HEK293 (cell line): ENCODE data around the gene SAMHD1.

Experiments
- CTCF ChIA-PET: fragments of 350-600 bp; formaldehyde crosslinking; extraction: SDS; loops from one replicate; lab custom pipeline; 2021; ENCODE audit warnings: antibody characterized with exemption; lab: Yijun Ruan, JAX
- POLR2A ChIA-PET: fragments of 300-600 bp; formaldehyde crosslinking; extraction: SDS; loops from one replicate; lab custom pipeline; 2020; ENCODE audit warnings: antibody characterized with exemption, inconsistent platforms; lab: Yijun Ruan, JAX
- H3K27ac ChIP-seq: fragments of 200-500 bp; sonication (Bioruptor generic); 2 replicates; pipeline ENCODE4 v1.5.1; 2014; ENCODE audit warnings: low read depth, low read length, control low read depth, inconsistent platforms; ENCODE audit errors: extremely low read depth
- H3K36me3 ChIP-seq, 2 experiments: fragments of 200-500 bp in 1 of 2; sonication (Bioruptor generic) in 1 of 2; 1 replicate in 1 of 2; 2 replicates in 1 of 2; pipeline ENCODE4 v1.5.1; 2014 to 2017; ENCODE audit warnings: inconsistent platforms in 2 of 2, low read length in 2 of 2; ENCODE audit not compliant: control insufficient read depth in 2 of 2, insufficient read depth in 1 of 2
- H3K4me1 ChIP-seq: fragments of 200-500 bp; sonication (Bioruptor generic); 2 replicates; pipeline ENCODE4 v1.5.1; 2014; ENCODE audit warnings: mild to moderate bottlenecking, low read length, inconsistent platforms; ENCODE audit not compliant: control insufficient read depth, insufficient read depth
- H3K4me3 ChIP-seq: 2 replicates; pipeline ENCODE4 v1.5.1; 2011; ENCODE audit warnings: low read depth, mild to moderate bottlenecking, control low read depth, low read length, moderate library complexity
- H3K9me3 ChIP-seq: fragments of 200-500 bp; sonication (Bioruptor generic); 2 replicates; pipeline ENCODE4 v1.5.1; 2014; ENCODE audit warnings: low read depth, low read length, inconsistent platforms; ENCODE audit not compliant: control insufficient read depth, insufficient read depth
- BCL6B ChIP-seq: fragments of 450-650 bp; formaldehyde crosslinking; IDR thresholded peaks from 2 replicates; pipeline ENCODE4 v1.5.1; 2017; ENCODE audit warnings: missing biosample characterization, missing genetic modification characterization
- INSM2 ChIP-seq: fragments of 450-650 bp; formaldehyde crosslinking; IDR thresholded peaks from 2 replicates; pipeline ENCODE4 v1.5.1; 2016; ENCODE audit warnings: missing biosample characterization, missing genetic modification characterization
- KLF7 ChIP-seq: fragments of 450-650 bp; formaldehyde crosslinking; IDR thresholded peaks from 2 replicates; pipeline ENCODE4 v1.5.1; 2016; ENCODE audit warnings: missing biosample characterization, missing genetic modification characterization, borderline replicate concordance
- PBX3 ChIP-seq: sonication (generic); formaldehyde crosslinking; IDR thresholded peaks from 2 replicates; pipeline ENCODE4 v1.8.1; 2022; ENCODE audit warnings: mild to moderate bottlenecking, moderate library complexity, missing genetic modification reagents
- SCRT1 ChIP-seq: fragments of 450-650 bp; formaldehyde crosslinking; IDR thresholded peaks from 2 replicates; pipeline ENCODE4 v1.5.1; 2016; ENCODE audit warnings: missing biosample characterization, missing genetic modification characterization, borderline replicate concordance
- SCRT2 ChIP-seq: fragments of 450-650 bp; formaldehyde crosslinking; IDR thresholded peaks from 2 replicates; pipeline ENCODE4 v1.5.1; 2016; ENCODE audit warnings: missing biosample characterization, missing genetic modification characterization
- ZNF114 ChIP-seq: fragments of 450-650 bp; formaldehyde crosslinking; IDR thresholded peaks from 2 replicates; pipeline ENCODE4 v1.5.0; 2017; ENCODE audit warnings: missing biosample characterization, missing genetic modification characterization
- ZNF121 ChIP-seq: fragments of 450-650 bp; formaldehyde crosslinking; IDR thresholded peaks from 2 replicates; pipeline ENCODE4 v1.5.1; 2016; ENCODE audit warnings: missing biosample characterization, missing genetic modification characterization
- ZNF140 ChIP-seq: fragments of 450-650 bp; formaldehyde crosslinking; IDR thresholded peaks from 2 replicates; pipeline ENCODE4 v1.5.1; 2016; ENCODE audit warnings: missing biosample characterization, missing genetic modification characterization
- ZNF174 ChIP-seq: fragments of 450-650 bp; formaldehyde crosslinking; IDR thresholded peaks from 2 replicates; pipeline ENCODE4 v1.5.0; 2017; ENCODE audit warnings: missing biosample characterization, mild to moderate bottlenecking, missing genetic modification characterization
- ZNF175 ChIP-seq: fragments of 450-650 bp; formaldehyde crosslinking; IDR thresholded peaks from 2 replicates; pipeline ENCODE4 v1.5.1; 2016; ENCODE audit warnings: missing biosample characterization, missing genetic modification characterization
- ZNF214 ChIP-seq: fragments of 450-650 bp; formaldehyde crosslinking; IDR thresholded peaks from 2 replicates; pipeline ENCODE4 v1.5.1; 2017; ENCODE audit warnings: missing biosample characterization, mild to moderate bottlenecking, missing genetic modification characterization, borderline replicate concordance
- ZNF394 ChIP-seq: fragments of 450-650 bp; formaldehyde crosslinking; IDR thresholded peaks from 2 replicates; pipeline ENCODE4 v1.5.1; 2016; ENCODE audit warnings: missing biosample characterization, missing genetic modification characterization, mild to moderate bottlenecking, moderate library complexity, borderline replicate concordance
- ZNF426 ChIP-seq: fragments of 450-650 bp; formaldehyde crosslinking; IDR thresholded peaks from 2 replicates; pipeline ENCODE4 v1.5.1; 2017; ENCODE audit warnings: missing biosample characterization, missing genetic modification characterization, mild to moderate bottlenecking, inconsistent platforms, moderate library complexity
- ZNF433 ChIP-seq: fragments of 450-650 bp; formaldehyde crosslinking; IDR thresholded peaks from 2 replicates; pipeline ENCODE4 v1.5.1; 2016; ENCODE audit warnings: missing biosample characterization, missing genetic modification characterization, low read depth
- ZNF48 ChIP-seq: fragments of 450-650 bp; formaldehyde crosslinking; IDR thresholded peaks from 2 replicates; pipeline ENCODE4 v1.5.1; 2016; ENCODE audit warnings: missing biosample characterization, missing genetic modification characterization
- ZNF510 ChIP-seq: fragments of 450-650 bp; formaldehyde crosslinking; IDR thresholded peaks from 2 replicates; pipeline ENCODE4 v1.5.1; 2018; ENCODE audit warnings: mild to moderate bottlenecking, missing genetic modification characterization, missing biosample characterization; ENCODE audit not compliant: insufficient replicate concordance
- ZNF518A ChIP-seq: fragments of 450-650 bp; formaldehyde crosslinking; conservative IDR thresholded peaks from 2 replicates; pipeline ENCODE4 v1.5.1; 2016; ENCODE audit warnings: low read depth, missing biosample characterization, missing genetic modification characterization
- ZNF544 ChIP-seq: fragments of 450-650 bp; formaldehyde crosslinking; IDR thresholded peaks from 2 replicates; pipeline ENCODE4 v1.5.0; 2017; ENCODE audit warnings: missing biosample characterization, missing genetic modification characterization
- ZNF623 ChIP-seq: fragments of 450-650 bp; formaldehyde crosslinking; IDR thresholded peaks from 2 replicates; pipeline ENCODE4 v1.5.1; 2016; ENCODE audit warnings: missing biosample characterization, missing genetic modification characterization
- ZNF654 ChIP-seq: fragments of 450-650 bp; formaldehyde crosslinking; IDR thresholded peaks from 2 replicates; pipeline ENCODE4 v1.5.1; 2016; ENCODE audit warnings: low read depth, missing biosample characterization, missing genetic modification characterization
- ZNF701 ChIP-seq: fragments of 450-650 bp; formaldehyde crosslinking; IDR thresholded peaks from 2 replicates; pipeline ENCODE4 v1.5.1; 2016; ENCODE audit warnings: missing biosample characterization, missing genetic modification characterization
- ZNF704 ChIP-seq: fragments of 450-650 bp; formaldehyde crosslinking; IDR thresholded peaks from 2 replicates; pipeline ENCODE4 v1.5.1; 2016; ENCODE audit warnings: missing biosample characterization, missing genetic modification characterization
- ZNF777 ChIP-seq: fragments of 450-650 bp; formaldehyde crosslinking; IDR thresholded peaks from 2 replicates; pipeline ENCODE4 v1.5.1; 2017; ENCODE audit warnings: missing biosample characterization, missing genetic modification characterization, borderline replicate concordance
- ZNF785 ChIP-seq: fragments of 450-650 bp; formaldehyde crosslinking; IDR thresholded peaks from 2 replicates; pipeline ENCODE4 v1.5.1; 2016; ENCODE audit warnings: missing biosample characterization, missing genetic modification characterization
- ZNF791 ChIP-seq: fragments of 450-650 bp; formaldehyde crosslinking; IDR thresholded peaks from 2 replicates; pipeline ENCODE4 v1.5.1; 2016; ENCODE audit warnings: missing biosample characterization, missing genetic modification characterization
- ZSCAN16 ChIP-seq: fragments of 450-650 bp; formaldehyde crosslinking; IDR thresholded peaks from 2 replicates; pipeline ENCODE4 v1.5.1; 2016; ENCODE audit warnings: missing biosample characterization, missing genetic modification characterization

SAMHD1 gene

GRCh38 chr20:36890586-36890985 lies 60.9 kb downstream of the SAMHD1 start (continued):
- TF ChIP-seq ZNF175 (tag by site-specific recombination) (no peak), KLF7 (no peak), BCL6B (no peak), ZNF510 (tag by site-specific recombination) (no peak), ZNF114 (no peak), INSM2 (no peak), ZNF121 (tag by site-specific recombination) (no peak), ZNF704 (tag by site-specific recombination) (no peak)

- Histone ChIP-seq H3K9me3 (no peaks in the 10 kb centered on the region), H3K36me3 (peaks cover 0 to 31% of the 10 kb centered on the region in 2 experiments; a peak in 2 of 3 replicates), H3K4me3 (no peak overlapping the region), H3K27ac (peak overlapping the region; percentile 16; the same call in 1 of the 2 replicates)
- ChIA-PET CTCF (interaction anchor here (0.6 to 3.6 kb wide), 8 partner anchors 9 to 686 kb away, joined by 3 to 22 read pairs (median 3); no protein-coding TSS in a partner anchor), POLR2A (no interaction called here)
- TF ChIP-seq SCRT1 (tag by site-specific recombination) (0 out of 2 replicates have a peak, but pooled peaks have one; percentile 54), ZNF518A (0 out of 2 replicates have a peak, but pooled peaks have one; percentile 55), ZSCAN16 (tag by site-specific recombination) (no peak), ZNF394 (peak; percentile 70; the same call in 1 of the 2 replicates), ZNF654 (tag by site-specific recombination) (no peak), ZNF777 (no peak), ZNF544 (tag by site-specific recombination) (no peak), ZNF433 (tag by site-specific recombination) (0 out of 2 replicates have a peak, but pooled peaks have one; percentile 14), ZNF791 (tag by site-specific recombination) (no peak), ZNF623 (peak; percentile 30; the same call in 1 of the 2 replicates), ZNF426 (tag by site-specific recombination) (peak; percentile 36), ZNF701 (no peak), ZNF785 (no peak), PBX3 (CRISPR knock-in tag) (no peak), ZNF214 (tag by site-specific recombination) (no peak), ZNF174 (tag by site-specific recombination) (no peak), ZNF140 (tag by site-specific recombination) (0 out of 2 replicates have a peak, but pooled peaks have one; percentile 8), SCRT2 (peak; percentile 86), ZNF48 (tag by site-specific recombination) (no peak)
- TF ChIP-seq, all 188 proteins: peak for 8
- no peaks in the 10 kb centered on the region; the same call in 1 of the 2 replicates for H3K4me1 ChIP-seq
Measured at GRCh38 chr20:36888880-36889516, 62.5 kb downstream of the SAMHD1 start.
